Liver (tissue), 3 donors: ENCODE measurements around the gene ZNF101.

ENCODE experiments used
- JUND ChIP-seq, 2 donors: IDR thresholded peaks; 2 replicates each; pipeline ENCODE4 v1.6.1; 2016; ENCODE audit warnings: antibody characterized with exemption in 2 of 2
- RAD21 ChIP-seq, 2 donors: IDR thresholded peaks; 2 replicates each; pipeline ENCODE4 v1.6.1; 2016; ENCODE audit warnings: antibody characterized with exemption in 2 of 2, mild to moderate bottlenecking in 2 of 2
- RXRA ChIP-seq, 2 donors: IDR thresholded peaks; 2 replicates each; pipeline ENCODE4 v1.6.1; 2017 to 2018; ENCODE audit warnings: antibody characterized with exemption in 2 of 2, mild to moderate bottlenecking in 1 of 2
- SP1 ChIP-seq: IDR thresholded peaks from 2 replicates; pipeline ENCODE4 v1.6.1; 2018; ENCODE audit warnings: antibody characterized with exemption, mild to moderate bottlenecking
- TAF1 ChIP-seq: conservative IDR thresholded peaks from 2 replicates; pipeline ENCODE4 v1.6.1; 2016; ENCODE audit warnings: antibody characterized with exemption, mild to moderate bottlenecking
- TF ChIP-seq, protein P1 (sequence below): fragments of 150-350 bp; IDR thresholded peaks from 2 replicates; pipeline ENCODE4 v1.5.1; 2017; ENCODE audit warnings: improper control_type of control experiment, low read depth, low read length; ENCODE audit not compliant: missing input control
- TF ChIP-seq, protein P2 (sequence below): IDR thresholded peaks from 2 replicates; pipeline ENCODE4 v1.6.1; 2016; ENCODE audit warnings: antibody characterized with exemption
- donor health status: healthy.
- donor health status: healthy.

GRCh38 chr19:19672816-19673215 is 4.2 kb downstream of the ZNF101 start:
- TF ChIP-seq, protein P1, sequence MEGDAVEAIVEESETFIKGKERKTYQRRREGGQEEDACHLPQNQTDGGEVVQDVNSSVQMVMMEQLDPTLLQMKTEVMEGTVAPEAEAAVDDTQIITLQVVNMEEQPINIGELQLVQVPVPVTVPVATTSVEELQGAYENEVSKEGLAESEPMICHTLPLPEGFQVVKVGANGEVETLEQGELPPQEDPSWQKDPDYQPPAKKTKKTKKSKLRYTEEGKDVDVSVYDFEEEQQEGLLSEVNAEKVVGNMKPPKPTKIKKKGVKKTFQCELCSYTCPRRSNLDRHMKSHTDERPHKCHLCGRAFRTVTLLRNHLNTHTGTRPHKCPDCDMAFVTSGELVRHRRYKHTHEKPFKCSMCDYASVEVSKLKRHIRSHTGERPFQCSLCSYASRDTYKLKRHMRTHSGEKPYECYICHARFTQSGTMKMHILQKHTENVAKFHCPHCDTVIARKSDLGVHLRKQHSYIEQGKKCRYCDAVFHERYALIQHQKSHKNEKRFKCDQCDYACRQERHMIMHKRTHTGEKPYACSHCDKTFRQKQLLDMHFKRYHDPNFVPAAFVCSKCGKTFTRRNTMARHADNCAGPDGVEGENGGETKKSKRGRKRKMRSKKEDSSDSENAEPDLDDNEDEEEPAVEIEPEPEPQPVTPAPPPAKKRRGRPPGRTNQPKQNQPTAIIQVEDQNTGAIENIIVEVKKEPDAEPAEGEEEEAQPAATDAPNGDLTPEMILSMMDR: no peak
- no peak for TF ChIP-seq SP1
- no peak for TF ChIP-seq RXRA (IDR thresholded peaks at IDR 0.05)
- TF ChIP-seq TAF1: no peak
- TF ChIP-seq, protein P2, sequence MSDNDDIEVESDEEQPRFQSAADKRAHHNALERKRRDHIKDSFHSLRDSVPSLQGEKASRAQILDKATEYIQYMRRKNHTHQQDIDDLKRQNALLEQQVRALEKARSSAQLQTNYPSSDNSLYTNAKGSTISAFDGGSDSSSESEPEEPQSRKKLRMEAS: no peak
- TF ChIP-seq JUND (IDR thresholded peaks at IDR 0.05): no peak
- no peak for TF ChIP-seq RAD21 (IDR thresholded peaks at IDR 0.05)
